Measurements from ENCODE around the gene CELSR1.
"Not testable (repeated sequence)": the region's sequence is repeated elsewhere in the genome, so short reads cannot be mapped to it uniquely, and the experiment has no call there.

The CELSR1 gene

DNA sequence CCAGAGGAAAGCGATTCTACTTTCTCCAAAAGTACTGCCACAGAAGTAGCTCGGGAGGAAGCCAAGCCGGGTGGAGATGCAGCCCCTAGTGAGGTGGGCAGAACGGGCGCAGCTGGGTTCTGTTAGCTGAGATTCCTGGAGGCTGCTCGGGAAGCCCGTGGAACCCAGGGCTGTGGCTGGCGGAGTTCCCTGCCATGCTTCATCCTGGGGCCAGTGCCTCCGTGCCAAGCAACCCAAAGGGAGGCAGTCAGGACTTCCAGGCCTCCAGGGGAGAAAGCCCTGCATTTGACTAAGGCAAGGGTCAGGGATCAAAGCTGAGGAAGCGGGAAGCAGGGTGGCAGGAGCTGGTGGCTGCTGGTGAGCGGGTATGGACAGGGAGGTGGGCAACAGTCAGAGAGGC, 208.6 kb downstream of the CELSR1 start:
- no peak for DNase-seq (ENCODE audit: low read depth in 2 of 2)

DNA sequence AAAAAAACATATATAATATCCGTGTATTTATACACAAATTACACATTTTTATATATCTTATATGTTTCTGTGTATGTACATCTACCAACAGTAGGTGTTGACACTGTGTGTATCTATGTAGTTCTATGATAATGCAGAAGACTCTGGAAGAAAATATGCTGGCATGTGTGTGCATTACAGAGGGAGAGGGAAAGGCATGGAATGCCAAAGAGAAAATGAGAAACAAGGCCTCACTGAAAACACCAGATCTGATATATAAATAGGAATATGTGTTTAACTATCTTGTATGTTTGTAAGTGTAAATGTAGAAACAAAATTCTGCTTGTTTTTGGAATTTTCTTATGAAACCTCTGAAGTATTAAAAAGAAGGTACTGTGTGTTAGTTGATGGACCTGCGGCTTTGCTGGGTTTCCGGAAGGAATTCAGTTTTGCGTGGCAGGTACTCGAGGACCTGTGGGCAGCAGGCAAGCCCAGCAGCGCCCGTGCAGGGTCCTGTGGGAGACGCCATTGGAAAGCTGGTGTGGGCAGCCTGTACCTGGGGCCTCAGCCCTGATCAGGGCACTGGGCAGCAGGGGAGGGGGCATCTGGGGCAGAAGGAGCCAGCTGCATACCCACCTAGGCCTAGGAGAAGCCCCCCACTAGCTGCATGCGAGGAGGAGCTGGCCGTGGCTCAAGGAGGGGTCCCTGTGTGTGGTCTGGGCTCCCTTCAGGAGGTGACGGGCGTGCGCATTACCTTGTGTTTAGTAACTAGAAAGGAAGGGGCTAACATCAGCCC, 209.5 kb downstream of the CELSR1 start:
- DNase-seq (ENCODE audit: low read depth in 2 of 2): no peak

DNA sequence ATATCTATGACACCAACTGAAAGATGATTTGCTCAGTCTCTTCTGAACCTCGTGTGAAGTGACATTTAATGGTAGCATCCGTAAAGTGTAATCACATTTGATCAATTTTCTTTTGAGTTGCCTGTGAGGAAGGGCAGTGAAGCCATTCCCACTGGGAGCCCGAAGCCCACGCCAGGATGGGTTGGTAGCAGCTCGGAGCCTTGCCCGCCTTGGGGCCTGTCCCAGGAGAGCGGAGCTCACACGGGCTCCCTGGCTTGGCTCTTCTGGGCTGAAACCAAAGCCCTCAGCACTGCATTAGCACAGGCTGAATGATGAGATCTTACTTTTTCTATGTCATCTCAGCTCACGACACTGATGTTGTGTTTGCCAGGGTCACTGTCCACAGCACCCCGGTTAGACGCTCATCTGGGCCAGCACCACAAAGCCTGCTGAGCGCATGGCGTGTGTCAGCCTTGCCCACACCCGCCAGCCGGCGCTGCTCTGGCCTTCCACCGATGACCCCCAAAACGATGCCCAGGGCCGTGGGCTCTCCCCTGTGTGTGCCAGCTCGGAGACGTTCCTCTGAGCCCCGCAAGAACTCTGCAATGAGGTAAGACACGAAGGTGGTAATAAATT, 211.2 kb downstream of the CELSR1 start:
- no peak for DNase-seq (ENCODE audit: low read depth in 2 of 2)

DNA sequence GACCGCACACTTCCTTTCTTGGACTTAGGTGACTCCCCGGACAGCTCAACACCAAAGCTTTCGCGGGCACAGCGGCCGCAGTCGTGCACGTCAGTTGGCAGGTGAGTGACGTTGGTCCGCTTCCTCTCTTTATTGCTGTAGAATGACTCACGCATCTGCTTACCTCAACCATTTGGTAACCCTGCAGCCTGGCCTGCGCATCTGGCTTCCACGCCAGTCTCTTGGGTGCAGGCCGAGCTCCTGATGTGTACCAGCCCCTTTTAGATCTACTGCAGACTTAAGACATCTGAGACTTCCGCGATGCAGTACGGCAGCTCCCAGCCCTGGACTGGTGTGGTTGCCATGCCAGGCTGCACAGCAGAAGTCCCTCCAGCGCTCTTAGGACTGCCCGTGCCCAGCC, 214.3 kb downstream of the CELSR1 start:
- no peak for DNase-seq (ENCODE audit: low read depth in 2 of 2)

DNA sequence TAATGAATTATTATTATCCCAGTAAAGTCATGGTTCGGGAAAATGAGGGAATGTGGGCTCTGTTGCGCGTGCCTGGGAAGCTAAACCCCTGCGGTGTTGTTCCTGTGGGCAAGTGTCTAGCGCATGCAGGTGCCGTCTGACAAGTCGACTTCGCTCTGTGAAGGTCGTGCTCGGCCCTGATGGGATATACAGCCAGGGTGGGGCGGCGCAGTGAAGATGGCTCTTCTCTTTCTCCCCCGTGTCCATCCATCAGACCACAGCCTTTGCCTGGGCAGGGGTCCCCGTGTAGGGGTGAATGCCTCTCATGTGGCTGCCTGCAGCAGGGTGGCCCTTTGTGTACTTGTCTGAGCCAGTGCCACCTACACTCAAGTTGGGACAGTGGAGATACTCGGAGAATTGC, 214.7 kb downstream of the CELSR1 start:
- DNase-seq (ENCODE audit: low read depth in 2 of 2): no peak

DNA sequence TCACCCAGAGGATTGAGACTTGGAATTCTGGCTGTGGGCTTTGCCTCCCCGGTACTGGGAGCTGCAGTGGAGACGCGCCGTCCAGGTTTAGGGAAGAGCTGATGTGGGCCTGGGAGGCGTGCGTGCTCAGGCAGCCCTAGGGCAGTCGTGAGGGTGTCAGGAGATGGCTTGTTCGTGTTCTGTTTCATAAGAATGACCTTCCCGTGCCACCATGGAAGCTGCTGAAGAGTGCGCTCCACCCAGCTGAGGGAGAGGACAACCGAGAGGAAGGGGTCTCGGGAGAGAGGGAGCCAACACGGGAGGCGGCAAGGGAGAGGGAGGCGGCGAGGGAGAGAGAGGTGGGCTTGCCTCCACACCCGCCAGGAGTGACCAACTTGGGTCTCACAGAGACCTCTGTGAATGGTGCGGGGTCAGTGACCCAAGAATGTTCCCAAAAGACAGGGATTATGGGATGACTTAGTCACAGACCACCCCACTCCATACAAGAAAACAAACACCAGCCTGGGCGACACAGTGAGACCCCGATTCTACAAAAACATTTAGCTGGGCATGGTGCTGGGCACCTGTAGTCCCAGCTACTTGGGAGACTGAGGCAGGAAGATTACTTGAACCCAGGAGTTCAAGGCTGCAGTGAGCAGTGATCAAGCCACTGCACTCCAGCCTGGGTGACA, 216.6 kb downstream of the CELSR1 start:
- DNase-seq (ENCODE audit: low read depth in 2 of 2): no peak

DNA sequence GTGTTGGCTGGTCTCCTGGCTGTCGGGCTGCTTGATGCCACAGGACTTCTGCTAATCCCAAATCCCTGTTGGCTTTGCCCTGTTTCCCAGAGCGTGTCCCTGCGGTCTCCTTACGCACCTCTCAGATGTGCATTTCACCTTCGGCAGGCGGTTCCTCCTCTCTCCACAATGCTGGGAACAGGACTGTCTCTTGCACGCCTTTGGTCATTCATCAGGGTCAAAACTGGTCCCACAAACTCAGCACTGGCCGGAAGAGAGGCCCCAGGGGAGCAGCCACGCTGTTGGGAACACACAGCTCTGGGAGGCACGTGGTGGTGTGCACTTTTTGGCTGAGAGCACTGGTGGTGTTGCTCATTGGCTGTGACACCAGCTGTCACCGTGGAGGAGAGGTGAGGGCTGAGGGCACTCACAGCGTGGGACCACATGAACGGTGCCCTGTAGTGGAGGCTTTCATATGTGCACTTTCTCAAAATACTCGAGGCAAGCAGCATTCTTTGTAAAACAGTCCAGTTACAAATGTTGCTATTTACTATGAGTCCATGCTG, 217.2 kb downstream of the CELSR1 start:
- DNase-seq (ENCODE audit: low read depth in 2 of 2): no peak

DNA sequence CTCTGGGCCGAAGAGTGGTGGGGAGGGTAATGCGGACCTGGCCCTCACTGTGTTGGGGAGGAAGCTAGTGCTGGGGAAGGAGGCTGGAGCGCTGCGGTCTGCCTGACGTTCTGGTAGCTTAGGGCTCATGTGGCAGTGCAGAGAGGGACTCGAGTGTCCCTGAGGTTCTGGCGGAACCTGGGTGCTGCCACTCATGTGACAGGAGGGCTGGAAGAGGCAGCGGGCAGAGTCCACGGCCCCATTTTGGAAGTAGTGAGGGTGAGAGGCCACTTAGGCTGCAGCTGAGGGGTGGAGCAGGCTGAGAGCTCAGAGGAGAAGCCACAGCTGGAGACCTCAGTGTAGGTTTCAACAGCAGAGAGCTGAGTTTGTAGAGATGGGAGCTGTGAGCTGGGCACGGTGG, 218.1 kb downstream of the CELSR1 start:
- DNase-seq (ENCODE audit: low read depth in 2 of 2): no peak

DNA sequence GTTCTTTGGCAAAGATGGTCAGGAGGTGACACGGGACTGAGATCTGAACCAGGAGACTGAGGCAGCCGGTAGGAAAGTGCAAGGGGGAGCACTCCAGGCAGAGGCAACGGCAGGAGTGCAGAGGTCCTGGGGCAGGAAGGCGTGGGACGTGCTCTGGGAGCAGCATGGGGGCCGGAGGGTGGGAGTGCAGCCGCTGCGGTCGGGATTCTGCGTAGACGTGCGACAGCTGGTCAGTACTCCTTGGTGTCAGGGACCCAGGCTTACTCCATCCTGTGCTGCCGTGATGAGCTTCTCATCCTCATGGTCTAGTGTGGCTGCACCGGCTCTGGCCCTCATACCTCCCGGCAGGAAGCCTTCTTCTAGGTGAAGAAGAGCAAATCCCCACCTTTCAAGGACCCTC, 218.8 kb downstream of the CELSR1 start:
- DNase-seq (ENCODE audit: low read depth in 2 of 2): no peak

DNA sequence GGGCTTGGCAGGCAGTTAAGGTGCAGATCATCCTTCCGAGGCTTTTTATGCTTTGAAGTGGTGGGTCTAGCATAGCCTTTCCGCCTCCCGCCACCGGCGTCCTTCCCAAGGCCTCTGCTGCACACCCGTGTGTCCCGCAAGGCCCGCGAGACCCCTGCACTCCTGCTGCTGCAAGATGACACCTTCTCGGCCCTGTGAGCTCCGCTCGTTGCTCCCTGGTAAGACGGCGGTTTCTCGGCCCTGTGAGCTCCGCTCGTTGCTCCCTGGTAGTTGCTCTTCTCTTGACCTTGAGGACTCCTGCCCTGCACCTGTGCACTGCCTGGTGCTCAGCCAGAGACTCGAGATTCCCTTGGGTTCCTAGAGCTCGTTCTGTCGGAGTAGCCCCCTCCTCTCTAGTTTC, 219.8 kb downstream of the CELSR1 start:
- DNase-seq (ENCODE audit: low read depth in 2 of 2): no peak

DNA sequence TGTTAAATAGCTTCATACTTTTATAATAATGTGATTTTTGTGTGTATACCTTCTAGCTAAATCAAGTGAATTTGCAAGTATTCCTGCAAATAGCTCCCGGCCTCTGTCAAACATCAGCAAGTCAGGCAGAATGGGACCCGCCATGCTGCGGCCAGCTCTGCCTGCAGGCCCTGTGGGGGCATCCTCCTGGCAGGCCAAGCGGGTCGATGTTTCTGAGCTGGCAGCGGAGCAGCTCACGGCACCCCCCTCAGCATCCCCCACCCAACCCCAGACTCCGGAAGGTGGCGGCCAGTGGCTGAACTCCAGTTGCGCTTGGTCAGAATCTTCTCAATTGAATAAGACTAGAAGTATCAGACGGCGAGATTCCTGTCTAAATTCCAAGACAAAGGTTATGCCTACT, 221.4 kb downstream of the CELSR1 start:
- DNase-seq (ENCODE audit: low read depth in 2 of 2): no peak

DNA sequence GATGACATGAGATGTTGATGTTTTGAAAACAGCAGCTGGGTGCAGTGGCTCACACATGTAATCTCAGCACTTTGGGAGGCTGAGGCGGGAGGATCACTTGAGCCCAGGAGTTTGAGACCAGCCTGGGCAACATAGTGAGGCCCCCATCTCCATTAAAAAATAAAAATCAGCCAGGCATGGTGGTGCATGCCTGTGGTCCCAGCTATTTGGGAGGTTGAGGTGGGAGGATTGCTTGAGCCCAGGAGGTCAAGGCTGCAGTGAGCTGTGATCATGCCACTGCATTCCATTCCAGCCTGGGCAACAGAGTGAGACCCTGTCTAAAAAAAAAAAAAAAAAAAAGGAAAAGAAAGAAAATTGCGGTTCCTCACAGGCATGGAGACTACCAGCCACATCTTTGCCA, 224.6 kb downstream of the CELSR1 start:
- DNase-seq (ENCODE audit: low read depth in 2 of 2): not testable (repeated sequence)

DNA sequence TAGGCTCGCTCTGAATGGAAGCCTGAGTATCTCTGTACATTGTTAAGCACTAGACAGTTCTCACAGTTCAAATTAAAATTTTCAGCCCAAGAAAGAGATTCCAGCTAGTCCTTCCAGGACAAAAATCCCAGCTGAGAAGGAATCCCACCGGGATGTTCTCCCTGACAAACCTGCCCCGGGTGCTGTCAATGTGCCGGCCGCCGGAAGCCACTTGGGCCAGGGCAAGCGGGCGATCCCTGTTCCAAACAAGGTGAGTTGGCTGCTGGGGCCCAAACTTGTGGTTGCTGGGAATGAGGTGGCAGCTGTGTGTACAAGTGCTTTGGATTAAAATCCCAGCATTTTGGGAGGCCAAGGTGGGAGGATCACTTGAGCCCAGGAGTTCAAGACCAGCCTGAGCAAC, 225.4 kb downstream of the CELSR1 start:
- no peak for DNase-seq (ENCODE audit: low read depth in 2 of 2)
